ENCODE data around the gene UCHL1. TPM values are rescaled to one million over a fixed set of nuclear protein-coding genes. Genes with fewer than 3 reads are reported as not detected.

The UCHL1 gene
- total and polyA plus RNA-seq, 7 experiments from 2014 or later: 0.27 TPM; not detected in 6

GRCh38 chr4:41296995-41297394, 40.3 kb downstream of the UCHL1 start:
- Mint-ChIP-seq H3K36me3 (peaks cover 0 to 3% (median 0%) of the 10 kb centered on the region in 5 donors), H3K27ac (no peak overlapping the region), H3K9me3 (peaks cover 0 to 28% (median 6%) of the 10 kb centered on the region in 11 donors), H3K27me3 (peaks cover 0 to 15% (median 3%) of the 10 kb centered on the region in 5 donors), H3K4me1 (peaks cover 0 to 2% (median 0%) of the 10 kb centered on the region in 7 donors), H3K4me3 (no peak overlapping the region)
- H3K27me3 ChIP-seq (ENCODE audit: control insufficient read depth in 2 of 2, insufficient read depth in 2 of 2, low read length in 2 of 2): no peaks in the 10 kb centered on the region
- DNase-seq (no peak), ATAC-seq (no peak)
- no peak overlapping the region for H3K4me3 ChIP-seq (ENCODE audit: low read length)
- intact Hi-C loops (cut with micrococcal nuclease): no loop called here
- H3K36me3 ChIP-seq (ENCODE audit: control insufficient read depth in 2 of 3, insufficient read depth in 3 of 3, low read length in 3 of 3): no peaks in the 10 kb centered on the region
- no peaks in the 10 kb centered on the region for H3K4me1 ChIP-seq (ENCODE audit: control insufficient read depth in 2 of 2, insufficient read depth in 2 of 2, low read length in 2 of 2)
- peaks cover 0 to 17% (median 0%) of the 10 kb centered on the region in 3 experiments for H3K9me3 ChIP-seq (ENCODE audit: control insufficient read depth in 2 of 3, low read length in 3 of 3)
- ChIA-PET CTCF (no interaction called here), POLR2A (no interaction called here)
- no peak overlapping the region for H3K27ac ChIP-seq (ENCODE audit: low read depth, low read length)

- no peak for DNase-seq
- Histone ChIP-seq H3K27ac (ENCODE audit: low read depth, low read length) (no peak overlapping the region), H3K4me1 (ENCODE audit: control insufficient read depth in 2 of 2, insufficient read depth in 2 of 2, low read length in 2 of 2) (no peaks in the 10 kb centered on the region), H3K4me3 (ENCODE audit: low read length) (no peak overlapping the region), H3K36me3 (ENCODE audit: control insufficient read depth in 2 of 3, insufficient read depth in 3 of 3, low read length in 3 of 3) (no peaks in the 10 kb centered on the region), H3K9me3 (ENCODE audit: control insufficient read depth in 2 of 3, low read length in 3 of 3) (peaks cover 0 to 17% (median 0%) of the 10 kb centered on the region in 3 experiments), H3K27me3 (ENCODE audit: control insufficient read depth in 2 of 2, insufficient read depth in 2 of 2, low read length in 2 of 2) (no peaks in the 10 kb centered on the region)
- H3K27ac Mint-ChIP-seq: no peak overlapping the region
- peaks cover 0 to 24% (median 5%) of the 10 kb centered on the region in 11 donors for H3K9me3 Mint-ChIP-seq
- no peak overlapping the region for H3K4me3 Mint-ChIP-seq
- no peaks in the 10 kb centered on the region for H3K4me1 Mint-ChIP-seq
- CTCF ChIA-PET: interaction anchor here (0.7 to 1.0 kb wide), 2 partner anchors 13 to 17 kb away, joined by 3 read pairs; no protein-coding TSS in a partner anchor
- peaks cover 0 to 16% (median 9%) of the 10 kb centered on the region in 5 donors for H3K27me3 Mint-ChIP-seq
- intact Hi-C loops (cut with micrococcal nuclease): no loop called here
- POLR2A ChIA-PET: no interaction called here
- peaks cover 0 to 3% (median 0%) of the 10 kb centered on the region in 5 donors for H3K36me3 Mint-ChIP-seq
- ATAC-seq: no peak
Observed at GRCh38 chr4:41297832-41298231, 41.1 kb downstream of the UCHL1 start.

GRCh38 chr4:41299486-41299885, 42.8 kb downstream of the UCHL1 start:
- no peaks in the 10 kb centered on the region for H3K36me3 ChIP-seq (ENCODE audit: control insufficient read depth in 2 of 3, insufficient read depth in 3 of 3, low read length in 3 of 3)
- POLR2A ChIA-PET: no interaction called here
- Mint-ChIP-seq H3K27me3 (peaks cover 0 to 26% (median 19%) of the 10 kb centered on the region in 5 donors), H3K27ac (no peak overlapping the region), H3K9me3 (peaks cover 0 to 12% (median 6%) of the 10 kb centered on the region in 11 donors), H3K4me1 (no peaks in the 10 kb centered on the region), H3K36me3 (peaks cover 0 to 3% (median 0%) of the 10 kb centered on the region in 5 donors), H3K4me3 (no peak overlapping the region)
- no peak overlapping the region for H3K4me3 ChIP-seq (ENCODE audit: low read length)
- DNase-seq (no peak), ATAC-seq (no peak)
- intact Hi-C loops (cut with micrococcal nuclease): no loop called here
- no peaks in the 10 kb centered on the region for H3K27me3 ChIP-seq (ENCODE audit: control insufficient read depth in 2 of 2, insufficient read depth in 2 of 2, low read length in 2 of 2)
- peaks cover 0 to 8% (median 0%) of the 10 kb centered on the region in 3 experiments for H3K9me3 ChIP-seq (ENCODE audit: control insufficient read depth in 2 of 3, low read length in 3 of 3)
- H3K4me1 ChIP-seq (ENCODE audit: control insufficient read depth in 2 of 2, insufficient read depth in 2 of 2, low read length in 2 of 2): no peaks in the 10 kb centered on the region
- no peak overlapping the region for H3K27ac ChIP-seq (ENCODE audit: low read depth, low read length)
- CTCF ChIA-PET: no interaction called here

- no peak for ATAC-seq
- H3K4me3 Mint-ChIP-seq: no peak overlapping the region
Observed at GRCh38 chr4:41301137-41301536, 44.4 kb downstream of the UCHL1 start.

GRCh38 chr4:41303372-41304118, 46.8 kb downstream of the UCHL1 start:
- H3K4me3 Mint-ChIP-seq: no peak overlapping the region
- intact Hi-C loops (cut with micrococcal nuclease): no loop called here

More at GRCh38 chr4:41301137-41301536, 44.4 kb downstream of the UCHL1 start:
- Mint-ChIP-seq H3K4me1 (no peaks in the 10 kb centered on the region), H3K27ac (no peak overlapping the region), H3K36me3 (no peaks in the 10 kb centered on the region), H3K27me3 (peaks cover 0 to 35% (median 26%) of the 10 kb centered on the region in 5 donors), H3K9me3 (peaks cover 0 to 7% (median 0%) of the 10 kb centered on the region in 11 donors)
- ChIA-PET CTCF (no interaction called here), POLR2A (no interaction called here)
- Histone ChIP-seq H3K4me1 (ENCODE audit: control insufficient read depth in 2 of 2, insufficient read depth in 2 of 2, low read length in 2 of 2) (no peaks in the 10 kb centered on the region), H3K36me3 (ENCODE audit: control insufficient read depth in 2 of 3, insufficient read depth in 3 of 3, low read length in 3 of 3) (no peaks in the 10 kb centered on the region), H3K9me3 (ENCODE audit: control insufficient read depth in 2 of 3, low read length in 3 of 3) (no peaks in the 10 kb centered on the region), H3K4me3 (ENCODE audit: low read length) (no peak overlapping the region), H3K27ac (ENCODE audit: low read depth, low read length) (no peak overlapping the region), H3K27me3 (ENCODE audit: control insufficient read depth in 2 of 2, insufficient read depth in 2 of 2, low read length in 2 of 2) (no peaks in the 10 kb centered on the region)
- intact Hi-C loops (cut with micrococcal nuclease): no loop called here
- no peak for DNase-seq

GRCh38 chr4:41304221-41304620, 47.5 kb downstream of the UCHL1 start:
- Histone ChIP-seq H3K27ac (ENCODE audit: low read depth, low read length) (no peak overlapping the region), H3K9me3 (ENCODE audit: control insufficient read depth in 2 of 3, low read length in 3 of 3) (no peaks in the 10 kb centered on the region), H3K36me3 (ENCODE audit: control insufficient read depth in 2 of 3, insufficient read depth in 3 of 3, low read length in 3 of 3) (no peaks in the 10 kb centered on the region), H3K4me1 (ENCODE audit: control insufficient read depth in 2 of 2, insufficient read depth in 2 of 2, low read length in 2 of 2) (no peaks in the 10 kb centered on the region), H3K4me3 (ENCODE audit: low read length) (no peak overlapping the region), H3K27me3 (ENCODE audit: control insufficient read depth in 2 of 2, insufficient read depth in 2 of 2, low read length in 2 of 2) (no peaks in the 10 kb centered on the region)
- no peak overlapping the region for H3K4me3 Mint-ChIP-seq
- H3K9me3 Mint-ChIP-seq: peaks cover 0 to 7% (median 0%) of the 10 kb centered on the region in 11 donors
- intact Hi-C loops (cut with micrococcal nuclease): no loop called here
- H3K27ac Mint-ChIP-seq: no peak overlapping the region
- ATAC-seq (no peak), DNase-seq (no peak)
- H3K4me1 Mint-ChIP-seq: no peaks in the 10 kb centered on the region
- CTCF ChIA-PET: no interaction called here
- no peaks in the 10 kb centered on the region for H3K36me3 Mint-ChIP-seq
- POLR2A ChIA-PET: no interaction called here
- H3K27me3 Mint-ChIP-seq: peaks cover 0 to 48% (median 32%) of the 10 kb centered on the region in 5 donors

More at GRCh38 chr4:41303372-41304118, 46.8 kb downstream of the UCHL1 start:
- ChIA-PET CTCF (no interaction called here), POLR2A (no interaction called here)
- H3K36me3 Mint-ChIP-seq: no peaks in the 10 kb centered on the region
- Histone ChIP-seq H3K4me3 (ENCODE audit: low read length) (no peak overlapping the region), H3K27ac (ENCODE audit: low read depth, low read length) (no peak overlapping the region), H3K36me3 (ENCODE audit: control insufficient read depth in 2 of 3, insufficient read depth in 3 of 3, low read length in 3 of 3) (no peaks in the 10 kb centered on the region), H3K4me1 (ENCODE audit: control insufficient read depth in 2 of 2, insufficient read depth in 2 of 2, low read length in 2 of 2) (no peaks in the 10 kb centered on the region), H3K9me3 (ENCODE audit: control insufficient read depth in 2 of 3, low read length in 3 of 3) (no peaks in the 10 kb centered on the region), H3K27me3 (ENCODE audit: control insufficient read depth in 2 of 2, insufficient read depth in 2 of 2, low read length in 2 of 2) (no peaks in the 10 kb centered on the region)
- H3K27ac Mint-ChIP-seq: no peak overlapping the region
- no peaks in the 10 kb centered on the region for H3K4me1 Mint-ChIP-seq
- peaks cover 0 to 7% (median 0%) of the 10 kb centered on the region in 11 donors for H3K9me3 Mint-ChIP-seq
- ATAC-seq: no peak
- DNase-seq: no peak
- H3K27me3 Mint-ChIP-seq: peaks cover 0 to 46% (median 31%) of the 10 kb centered on the region in 5 donors

- no peaks in the 10 kb centered on the region for H3K27me3 ChIP-seq (ENCODE audit: control insufficient read depth in 2 of 2, insufficient read depth in 2 of 2, low read length in 2 of 2)
- H3K4me3 ChIP-seq (ENCODE audit: low read length): no peak overlapping the region
- Mint-ChIP-seq H3K4me1 (no peaks in the 10 kb centered on the region), H3K4me3 (no peak overlapping the region), H3K27me3 (peaks cover 0 to 51% (median 41%) of the 10 kb centered on the region in 5 donors), H3K36me3 (no peaks in the 10 kb centered on the region), H3K9me3 (peaks cover 0 to 12% (median 2%) of the 10 kb centered on the region in 11 donors), H3K27ac (no peak overlapping the region)
- intact Hi-C loops (cut with micrococcal nuclease): no loop called here
- no peaks in the 10 kb centered on the region for H3K36me3 ChIP-seq (ENCODE audit: control insufficient read depth in 2 of 3, insufficient read depth in 3 of 3, low read length in 3 of 3)
- DNase-seq: no peak
- ChIA-PET CTCF (interaction anchor here (0.6 kb wide), 1 partner anchor 29 kb away, joined by 3 read pairs; no protein-coding TSS in a partner anchor), POLR2A (no interaction called here)
- no peaks in the 10 kb centered on the region for H3K9me3 ChIP-seq (ENCODE audit: control insufficient read depth in 2 of 3, low read length in 3 of 3)
- H3K4me1 ChIP-seq (ENCODE audit: control insufficient read depth in 2 of 2, insufficient read depth in 2 of 2, low read length in 2 of 2): no peaks in the 10 kb centered on the region
- no peak for ATAC-seq
- H3K27ac ChIP-seq (ENCODE audit: low read depth, low read length): no peak overlapping the region
Observed at GRCh38 chr4:41305476-41305875, 48.7 kb downstream of the UCHL1 start.
